ENCODE measurements around the gene LARGE2. TPM values are rescaled to one million over a fixed set of nuclear protein-coding genes. Genes with fewer than 3 reads are reported as not detected.

Gene LARGE2
- total and polyA plus RNA-seq, 2 experiments from 2014 or later = not detected

DNA sequence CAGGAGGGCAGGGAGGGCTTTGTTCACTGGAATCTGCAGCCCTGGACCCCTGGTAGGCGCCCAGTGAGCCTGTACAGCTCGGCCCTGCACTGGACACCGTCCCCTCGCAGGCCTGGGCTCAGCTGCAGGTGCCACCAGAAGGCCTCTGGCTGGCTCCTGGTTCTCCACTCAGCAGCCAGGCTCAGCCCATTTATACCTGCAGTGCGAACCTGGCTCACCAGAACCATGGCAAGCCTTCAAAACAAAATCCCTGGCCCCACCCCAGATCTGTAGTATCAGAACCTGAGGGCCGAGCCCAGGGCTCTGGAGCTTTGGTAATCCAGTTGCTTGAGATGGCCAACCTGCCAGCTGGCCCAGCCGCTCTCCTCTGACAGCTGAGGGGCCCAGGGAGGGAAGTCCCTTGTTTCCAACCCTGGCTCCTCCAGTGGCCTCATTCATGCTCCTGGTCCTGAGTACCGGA lies 14.5 kb upstream of the LARGE2 start:
- H3K27me3 ChIP-seq (replicated peaks; ENCODE audit: insufficient read depth) = no peaks in the 10 kb centered on the region
- H3K4me2 ChIP-seq (ENCODE audit: unreplicated experiment) = no peak overlapping the region
- no peak overlapping the region for H3K27ac ChIP-seq
- H3K4me1 ChIP-seq (ENCODE audit: insufficient read depth) = no peaks in the 10 kb centered on the region
- 75 to 76% methylated on average over 8 of the region's 8 CpGs for WGBS, 2 experiments (ENCODE audit: low coverage in 1 of 2, low lambda C conversion rate in 2 of 2, missing lambda C conversion rate in 2 of 2)
- DNase-seq = no peak
- no peaks in the 10 kb centered on the region for H3F3A ChIP-seq (ENCODE audit: insufficient read depth)
- H2AFZ ChIP-seq = no peak overlapping the region
- no peaks in the 10 kb centered on the region for H3K9me2 ChIP-seq (ENCODE audit: insufficient read depth)
- in situ Hi-C loops (cut with MboI) = loop anchor here (10.0 kb wide), 1 partner anchor 63 kb away; the partner anchor contains the start of gene CRY2
- H3K36me3 ChIP-seq (ENCODE audit: low read depth) = no peaks in the 10 kb centered on the region
- no peak overlapping the region for H3K4me3 ChIP-seq
- H3K79me2 ChIP-seq (ENCODE audit: insufficient read depth) = no peaks in the 10 kb centered on the region
- H3K9ac ChIP-seq = no peak overlapping the region
- no peaks in the 10 kb centered on the region for H3K9me3 ChIP-seq (ENCODE audit: low read depth)
- no peaks in the 10 kb centered on the region for H4K20me1 ChIP-seq (ENCODE audit: insufficient read depth)
- no peak for TF ChIP-seq EZH2 (IDR thresholded peaks at IDR 0.05; ENCODE audit: insufficient read depth, poor library complexity, severe bottlenecking)
- no peak for TF ChIP-seq EZH2phosphoT487 (IDR thresholded peaks at IDR 0.05; ENCODE audit: insufficient read depth, low read depth)

DNA sequence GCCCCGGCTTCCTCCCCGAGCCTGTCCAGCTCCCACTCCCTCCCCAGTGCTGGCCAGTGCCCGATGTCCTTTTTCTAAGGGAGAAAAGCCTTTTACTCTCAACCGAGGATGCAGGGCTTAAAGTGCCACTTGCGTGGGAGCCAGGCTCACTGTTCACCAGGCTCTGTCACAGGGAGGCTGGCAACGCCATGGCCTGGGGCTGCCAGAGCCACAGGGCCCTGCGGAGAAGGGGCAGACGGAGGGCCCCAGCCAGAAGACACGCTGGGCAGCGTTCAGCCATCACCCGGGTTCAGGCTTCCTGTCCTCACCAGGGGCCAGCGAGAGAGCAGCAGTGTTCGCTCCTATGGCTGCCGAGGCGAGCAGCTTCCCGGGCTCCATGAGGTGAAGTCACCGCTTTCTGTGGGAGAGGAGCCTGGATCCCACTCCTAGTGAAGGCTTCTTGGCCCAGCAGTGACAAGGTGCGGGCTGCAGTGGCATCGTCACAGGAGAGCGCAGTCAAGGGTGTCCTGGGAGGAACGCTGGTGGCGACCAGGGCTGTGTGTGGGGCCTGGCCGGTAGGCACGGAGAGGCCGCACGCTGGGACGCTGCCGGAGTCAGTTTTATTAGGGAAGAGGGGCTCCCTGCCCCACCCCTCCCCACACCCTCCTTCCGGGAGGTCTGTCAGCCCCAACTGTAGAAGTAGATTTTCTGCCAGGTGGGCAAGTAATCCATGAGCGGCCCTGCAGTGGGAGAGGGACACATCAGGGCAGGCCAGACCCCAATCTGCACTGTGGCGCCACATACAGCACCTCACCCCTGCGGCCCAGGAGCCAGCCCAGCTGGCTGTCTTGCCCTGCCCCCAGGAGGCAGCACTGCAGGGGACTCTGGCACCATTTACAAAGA lies 12.6 kb upstream of the LARGE2 start:
- Histone ChIP-seq H3K4me2 (ENCODE audit: unreplicated experiment) (no peak overlapping the region), H3K27ac (no peak overlapping the region), H3K9me3 (ENCODE audit: low read depth) (no peaks in the 10 kb centered on the region), H3K4me1 (ENCODE audit: insufficient read depth) (no peaks in the 10 kb centered on the region), H3K27me3 (replicated peaks; ENCODE audit: insufficient read depth) (no peaks in the 10 kb centered on the region), H4K20me1 (ENCODE audit: insufficient read depth) (no peaks in the 10 kb centered on the region), H3F3A (ENCODE audit: insufficient read depth) (no peaks in the 10 kb centered on the region), H3K4me3 (no peak overlapping the region), H3K79me2 (ENCODE audit: insufficient read depth) (no peaks in the 10 kb centered on the region), H3K9ac (no peak overlapping the region), H2AFZ (no peak overlapping the region), H3K36me3 (ENCODE audit: low read depth) (no peaks in the 10 kb centered on the region; the same call in 1 of the 2 replicates), H3K9me2 (ENCODE audit: insufficient read depth) (no peaks in the 10 kb centered on the region)
- TF ChIP-seq EZH2 (IDR thresholded peaks at IDR 0.05; ENCODE audit: insufficient read depth, poor library complexity, severe bottlenecking) = no peak
- TF ChIP-seq EZH2phosphoT487 (IDR thresholded peaks at IDR 0.05; ENCODE audit: insufficient read depth, low read depth) = no peak
- no peak for DNase-seq
- in situ Hi-C loops (cut with MboI) = loop anchor here (10.0 kb wide), 1 partner anchor 65 kb away; the partner anchor contains the start of gene CRY2
- WGBS, 2 experiments (ENCODE audit: low coverage in 1 of 2, low lambda C conversion rate in 2 of 2, missing lambda C conversion rate in 2 of 2) = 82% methylated on average over 29 to 32 of the region's 32 CpGs

DNA sequence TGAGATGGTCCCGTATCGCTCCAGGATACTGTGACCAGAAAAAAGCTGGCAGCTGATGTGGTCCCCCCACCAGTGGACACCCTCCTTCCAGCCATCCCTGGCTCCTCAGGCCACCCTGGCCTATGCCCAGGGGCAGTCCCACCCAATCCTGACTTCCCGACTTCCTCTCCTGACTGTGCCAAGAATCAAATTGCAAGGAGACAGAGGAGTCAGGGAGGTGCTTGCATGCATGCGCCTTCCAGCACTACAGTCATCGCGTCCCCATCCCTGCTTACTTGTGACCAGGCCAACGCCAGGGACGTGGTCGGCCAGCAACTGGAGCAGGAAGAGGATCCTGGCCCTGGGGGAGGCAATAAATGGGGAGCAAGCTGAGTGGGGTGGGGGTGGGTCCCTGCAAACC lies 11.8 kb upstream of the LARGE2 start:
- peaks cover 2% of the 10 kb centered on the region for H3K79me2 ChIP-seq (ENCODE audit: insufficient read depth)
- TF ChIP-seq EZH2phosphoT487 (IDR thresholded peaks at IDR 0.05; ENCODE audit: insufficient read depth, low read depth) (no peak), EZH2 (IDR thresholded peaks at IDR 0.05; ENCODE audit: insufficient read depth, poor library complexity, severe bottlenecking) (no peak)
- no peak for DNase-seq
- no peak overlapping the region for H3K4me3 ChIP-seq
- 64 to 69% methylated on average over 9 of the region's 9 CpGs for WGBS, 2 experiments (ENCODE audit: low coverage in 1 of 2, low lambda C conversion rate in 2 of 2, missing lambda C conversion rate in 2 of 2)
- H3K27me3 ChIP-seq (replicated peaks; ENCODE audit: insufficient read depth) = no peaks in the 10 kb centered on the region
- H3K4me2 ChIP-seq (ENCODE audit: unreplicated experiment) = no peak overlapping the region
- no peaks in the 10 kb centered on the region for H4K20me1 ChIP-seq (ENCODE audit: insufficient read depth)
- no peak overlapping the region for H2AFZ ChIP-seq
- no peak overlapping the region for H3K9ac ChIP-seq
- no peaks in the 10 kb centered on the region for H3K4me1 ChIP-seq (ENCODE audit: insufficient read depth)
- in situ Hi-C loops (cut with MboI) = no loop called here
- H3K9me2 ChIP-seq (ENCODE audit: insufficient read depth) = no peaks in the 10 kb centered on the region
- H3K27ac ChIP-seq = no peak overlapping the region
- no peaks in the 10 kb centered on the region for H3F3A ChIP-seq (ENCODE audit: insufficient read depth)
- H3K9me3 ChIP-seq (ENCODE audit: low read depth) = no peaks in the 10 kb centered on the region
- H3K36me3 ChIP-seq (ENCODE audit: low read depth) = no peaks in the 10 kb centered on the region; the same call in 1 of the 2 replicates

DNA sequence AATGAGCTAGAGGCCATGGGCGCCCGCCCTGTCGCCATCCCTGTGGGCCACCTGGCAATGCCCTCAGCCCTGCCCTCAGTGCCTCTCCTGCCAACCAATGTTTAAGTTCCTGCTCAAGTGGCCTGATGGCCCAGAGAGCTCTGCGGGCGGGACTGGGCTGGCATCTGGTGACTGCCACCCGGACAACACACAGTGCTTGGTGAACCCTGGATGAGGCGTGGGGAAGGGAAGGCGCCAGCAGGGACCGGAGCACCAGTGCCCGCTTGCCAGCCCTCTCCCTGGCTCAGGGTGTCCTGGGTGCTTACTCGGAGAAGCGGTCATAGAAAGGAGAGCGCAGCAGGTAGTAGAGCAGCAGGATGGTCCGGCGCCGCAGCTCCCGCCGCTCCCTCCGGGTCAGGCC lies 8.9 kb upstream of the LARGE2 start:
- Histone ChIP-seq H3K9me2 (ENCODE audit: insufficient read depth) (no peaks in the 10 kb centered on the region), H3K79me2 (ENCODE audit: insufficient read depth) (peaks cover 22% of the 10 kb centered on the region), H3K4me1 (ENCODE audit: insufficient read depth) (peaks cover 7% of the 10 kb centered on the region), H3K27me3 (replicated peaks; ENCODE audit: insufficient read depth) (no peaks in the 10 kb centered on the region), H3K9me3 (ENCODE audit: low read depth) (no peaks in the 10 kb centered on the region), H3K4me2 (ENCODE audit: unreplicated experiment) (no peak overlapping the region), H3K36me3 (ENCODE audit: low read depth) (no peaks in the 10 kb centered on the region; the same call in 1 of the 2 replicates), H3F3A (ENCODE audit: insufficient read depth) (no peaks in the 10 kb centered on the region), H3K4me3 (no peak overlapping the region), H2AFZ (no peak overlapping the region), H4K20me1 (ENCODE audit: insufficient read depth) (no peaks in the 10 kb centered on the region), H3K9ac (no peak overlapping the region), H3K27ac (no peak overlapping the region)
- in situ Hi-C loops (cut with MboI) = no loop called here
- no peak for DNase-seq
- 97 to 100% methylated on average over 19 of the region's 19 CpGs for WGBS, 2 experiments (ENCODE audit: low coverage in 1 of 2, low lambda C conversion rate in 2 of 2, missing lambda C conversion rate in 2 of 2)
- no peak for TF ChIP-seq EZH2phosphoT487 (IDR thresholded peaks at IDR 0.05; ENCODE audit: insufficient read depth, low read depth)

Data from GM23248 (cell line).